ENCODE results near the gene SCUBE1. TPM values are rescaled to one million over a fixed set of nuclear protein-coding genes. Genes with fewer than 3 reads are reported as not detected.

The SCUBE1 gene
- total and polyA plus RNA-seq, 10 of the 15 experiments (the other 5 are each of a cell fraction or from before 2014, with no cell fraction given), result not detected

DNA sequence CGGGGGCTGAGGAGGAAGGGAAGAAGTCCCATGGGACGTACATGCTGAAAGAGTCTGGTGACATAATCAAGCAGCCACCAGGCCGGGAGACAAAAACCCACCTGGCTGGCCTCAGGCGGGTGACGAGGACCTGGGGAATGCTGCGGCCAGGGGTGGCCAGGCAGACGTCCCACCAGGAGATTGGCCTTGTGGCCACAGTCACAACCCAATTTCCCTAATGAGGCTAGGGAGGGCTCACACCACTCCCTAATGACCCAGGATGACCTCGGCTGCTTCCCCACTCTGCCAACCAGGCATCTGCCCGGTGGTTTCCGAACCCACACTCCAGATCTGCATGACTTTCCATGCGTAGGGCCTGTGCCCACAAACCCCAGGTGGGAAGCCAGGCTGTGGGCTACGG is 66.9 kb downstream of the SCUBE1 start:
- no peaks in the 10 kb centered on the region for H4K20me1 ChIP-seq (ENCODE audit: control insufficient read depth, insufficient read depth)
- TF ChIP-seq NFXL1 (IDR thresholded peaks at IDR 0.05; ENCODE audit: borderline replicate concordance) (no peak), NR2F1 (conservative IDR thresholded peaks at IDR 0.05) (0 out of 2 replicates have a peak, but pooled peaks have one; percentile 23)
- H3K27me3 ChIP-seq (replicated peaks in 1 of 2; ENCODE audit: control insufficient read depth in 2 of 2, insufficient read depth in 2 of 2, low read length in 1 of 2), result no peaks in the 10 kb centered on the region
- WGBS (ENCODE audit: insufficient coverage, insufficient replicate concordance, low lambda C conversion rate, missing lambda C conversion rate), result 23% methylated on average over 12 of the region's 12 CpGs
- FAIRE-seq (no peak), ATAC-seq (no peak), DNase-seq (ENCODE audit: low read depth, low spot score) (no peak)
- H3K79me2 ChIP-seq (ENCODE audit: control insufficient read depth, insufficient read depth, low read length), result no peaks in the 10 kb centered on the region
- in situ Hi-C loops (cut with MboI) (loop anchor here (5.0 kb wide), 2 partner anchors 71 to 106 kb away; no protein-coding TSS in a partner anchor), intact Hi-C loops (cut with micrococcal nuclease; ENCODE audit: unreplicated experiment) (no loop called here)
- no peak overlapping the region for H3K4me3 ChIP-seq
- POLR2A ChIA-PET, result no interaction called here
- H3K36me3 ChIP-seq (ENCODE audit: control insufficient read depth in 2 of 2, insufficient read depth in 2 of 2, low read length in 1 of 2), result no peaks in the 10 kb centered on the region
- no peak overlapping the region for H3K9ac ChIP-seq (ENCODE audit: control insufficient read depth, insufficient read depth, low read length)
- H3K4me2 ChIP-seq (ENCODE audit: control insufficient read depth, insufficient read depth), result no peak overlapping the region
- RAD21 ChIA-PET (ENCODE audit: unreplicated experiment), result no interaction called here
- CTCF ChIA-PET, result interaction anchor here (1.1 to 8.4 kb wide), 3 partner anchors 70 to 538 kb away, joined by 4 to 73 read pairs (median 72); no protein-coding TSS in a partner anchor
- no peak overlapping the region for H2AFZ ChIP-seq (ENCODE audit: control insufficient read depth, low read depth, low read length)
- no peak overlapping the region for H3K27ac ChIP-seq (ENCODE audit: control insufficient read depth, insufficient read depth)
- no peaks in the 10 kb centered on the region for H3K9me3 ChIP-seq (replicated peaks; ENCODE audit: control insufficient read depth, insufficient read depth, low read length)
- no TSS peak for BruUV-seq (replicated peaks)
- H3K4me1 ChIP-seq (ENCODE audit: control insufficient read depth, insufficient read depth, low read length), result no peaks in the 10 kb centered on the region; the same call in 1 of the 2 replicates
- SMC1A ChIA-PET (ENCODE audit: uncharacterized antibody, unreplicated experiment), result interaction anchor here (1.3 to 3.9 kb wide), 2 partner anchors 45 to 70 kb away, joined by 3 to 48 read pairs; no protein-coding TSS in a partner anchor

DNA sequence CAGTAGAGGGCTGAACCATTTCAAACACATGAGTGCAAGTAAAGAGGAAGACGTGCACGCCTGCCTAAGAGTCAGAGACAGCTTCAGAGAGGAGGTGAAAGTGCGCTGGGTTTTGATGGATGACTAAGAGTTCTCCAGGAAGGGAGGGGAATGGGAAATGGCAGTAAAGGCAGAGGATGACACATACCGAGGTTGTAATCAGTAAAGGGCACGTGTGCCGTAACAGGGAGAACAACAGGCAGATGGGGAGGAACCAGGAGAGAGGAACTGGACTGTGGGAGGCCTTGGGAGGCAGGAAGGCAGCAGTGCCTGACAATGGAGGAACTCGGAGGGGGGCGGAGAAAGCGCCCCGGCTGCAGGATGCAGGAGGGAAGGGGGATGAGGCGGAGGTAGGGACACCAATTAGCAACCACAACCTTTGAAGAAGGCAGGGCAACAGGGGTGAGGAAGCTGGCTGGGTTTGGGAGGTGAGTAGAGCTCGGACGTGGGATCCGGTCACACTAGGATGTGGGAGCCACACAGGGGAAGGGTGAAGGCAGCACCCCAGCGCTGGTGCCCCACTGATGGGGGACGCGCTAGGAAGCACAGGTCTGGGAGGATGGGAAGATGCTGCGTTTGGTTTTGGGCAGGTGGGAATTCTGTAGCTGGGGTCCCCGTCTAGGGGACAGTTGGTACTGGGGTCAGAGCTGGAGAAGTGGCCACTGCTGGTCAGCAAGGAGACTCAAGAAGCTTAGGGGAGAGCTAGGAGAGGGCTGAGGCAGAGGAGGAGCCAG is 67.4 kb downstream of the SCUBE1 start:
- no peak for ATAC-seq
- H3K4me2 ChIP-seq (ENCODE audit: control insufficient read depth, insufficient read depth), result no peak overlapping the region
- H2AFZ ChIP-seq (ENCODE audit: control insufficient read depth, low read depth, low read length), result no peak overlapping the region
- H3K4me1 ChIP-seq (ENCODE audit: control insufficient read depth, insufficient read depth, low read length), result peaks cover 2% of the 10 kb centered on the region
- H3K79me2 ChIP-seq (ENCODE audit: control insufficient read depth, insufficient read depth, low read length), result no peaks in the 10 kb centered on the region
- ChIA-PET RAD21 (ENCODE audit: unreplicated experiment) (no interaction called here), SMC1A (ENCODE audit: uncharacterized antibody, unreplicated experiment) (interaction anchor here (1.3 to 3.9 kb wide), 2 partner anchors 44 to 71 kb away, joined by 3 to 48 read pairs; no protein-coding TSS in a partner anchor), POLR2A (no interaction called here), CTCF (interaction anchor here (1.1 to 8.4 kb wide), 4 partner anchors 29 to 538 kb away, joined by 3 to 73 read pairs (median 38); no protein-coding TSS in a partner anchor)
- H3K27me3 ChIP-seq (replicated peaks in 1 of 2; ENCODE audit: control insufficient read depth in 2 of 2, insufficient read depth in 2 of 2, low read length in 1 of 2), result no peaks in the 10 kb centered on the region
- no peaks in the 10 kb centered on the region for H4K20me1 ChIP-seq (ENCODE audit: control insufficient read depth, insufficient read depth)
- 48% methylated on average over 18 of the region's 19 CpGs for WGBS (ENCODE audit: insufficient coverage, insufficient replicate concordance, low lambda C conversion rate, missing lambda C conversion rate)
- H3K27ac ChIP-seq (ENCODE audit: control insufficient read depth, insufficient read depth), result no peak overlapping the region
- H3K9ac ChIP-seq (ENCODE audit: control insufficient read depth, insufficient read depth, low read length), result no peak overlapping the region
- no peak for FAIRE-seq
- intact Hi-C loops (cut with micrococcal nuclease; ENCODE audit: unreplicated experiment), result no loop called here
- no peaks in the 10 kb centered on the region for H3K9me3 ChIP-seq (replicated peaks; ENCODE audit: control insufficient read depth, insufficient read depth, low read length)
- H3K36me3 ChIP-seq (ENCODE audit: control insufficient read depth in 2 of 2, insufficient read depth in 2 of 2, low read length in 1 of 2), result no peaks in the 10 kb centered on the region
- no peak for DNase-seq (ENCODE audit: low read depth, low spot score)
- no TSS peak for BruUV-seq (replicated peaks)
- in situ Hi-C loops (cut with MboI), result loop anchor here (5.0 kb wide), 2 partner anchors 72 to 107 kb away; no protein-coding TSS in a partner anchor
- no peak overlapping the region for H3K4me3 ChIP-seq
- TF ChIP-seq GABPA (IDR thresholded peaks at IDR 0.05; ENCODE audit: low read depth) (no peak), HDGF (IDR thresholded peaks at IDR 0.05) (no peak), EED (IDR thresholded peaks at IDR 0.05; ENCODE audit: low read depth) (no peak), RBBP5 (conservative IDR thresholded peaks at IDR 0.05) (no peak), SP1 (IDR thresholded peaks at IDR 0.05; ENCODE audit: low read depth, low read length) (no peak)
- TF ChIP-seq, protein P1, sequence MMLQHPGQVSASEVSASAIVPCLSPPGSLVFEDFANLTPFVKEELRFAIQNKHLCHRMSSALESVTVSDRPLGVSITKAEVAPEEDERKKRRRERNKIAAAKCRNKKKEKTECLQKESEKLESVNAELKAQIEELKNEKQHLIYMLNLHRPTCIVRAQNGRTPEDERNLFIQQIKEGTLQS (IDR thresholded peaks at IDR 0.05; ENCODE audit: borderline replicate concordance, extremely low read depth, low read depth, low read length), result no peak
- TF ChIP-seq, protein P2, sequence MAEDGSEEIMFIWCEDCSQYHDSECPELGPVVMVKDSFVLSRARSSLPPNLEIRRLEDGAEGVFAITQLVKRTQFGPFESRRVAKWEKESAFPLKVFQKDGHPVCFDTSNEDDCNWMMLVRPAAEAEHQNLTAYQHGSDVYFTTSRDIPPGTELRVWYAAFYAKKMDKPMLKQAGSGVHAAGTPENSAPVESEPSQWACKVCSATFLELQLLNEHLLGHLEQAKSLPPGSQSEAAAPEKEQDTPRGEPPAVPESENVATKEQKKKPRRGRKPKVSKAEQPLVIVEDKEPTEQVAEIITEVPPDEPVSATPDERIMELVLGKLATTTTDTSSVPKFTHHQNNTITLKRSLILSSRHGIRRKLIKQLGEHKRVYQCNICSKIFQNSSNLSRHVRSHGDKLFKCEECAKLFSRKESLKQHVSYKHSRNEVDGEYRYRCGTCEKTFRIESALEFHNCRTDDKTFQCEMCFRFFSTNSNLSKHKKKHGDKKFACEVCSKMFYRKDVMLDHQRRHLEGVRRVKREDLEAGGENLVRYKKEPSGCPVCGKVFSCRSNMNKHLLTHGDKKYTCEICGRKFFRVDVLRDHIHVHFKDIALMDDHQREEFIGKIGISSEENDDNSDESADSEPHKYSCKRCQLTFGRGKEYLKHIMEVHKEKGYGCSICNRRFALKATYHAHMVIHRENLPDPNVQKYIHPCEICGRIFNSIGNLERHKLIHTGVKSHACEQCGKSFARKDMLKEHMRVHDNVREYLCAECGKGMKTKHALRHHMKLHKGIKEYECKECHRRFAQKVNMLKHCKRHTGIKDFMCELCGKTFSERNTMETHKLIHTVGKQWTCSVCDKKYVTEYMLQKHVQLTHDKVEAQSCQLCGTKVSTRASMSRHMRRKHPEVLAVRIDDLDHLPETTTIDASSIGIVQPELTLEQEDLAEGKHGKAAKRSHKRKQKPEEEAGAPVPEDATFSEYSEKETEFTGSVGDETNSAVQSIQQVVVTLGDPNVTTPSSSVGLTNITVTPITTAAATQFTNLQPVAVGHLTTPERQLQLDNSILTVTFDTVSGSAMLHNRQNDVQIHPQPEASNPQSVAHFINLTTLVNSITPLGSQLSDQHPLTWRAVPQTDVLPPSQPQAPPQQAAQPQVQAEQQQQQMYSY (CRISPR knock-in tag; IDR thresholded peaks at IDR 0.05), result no peak
- TF ChIP-seq, protein P3, sequence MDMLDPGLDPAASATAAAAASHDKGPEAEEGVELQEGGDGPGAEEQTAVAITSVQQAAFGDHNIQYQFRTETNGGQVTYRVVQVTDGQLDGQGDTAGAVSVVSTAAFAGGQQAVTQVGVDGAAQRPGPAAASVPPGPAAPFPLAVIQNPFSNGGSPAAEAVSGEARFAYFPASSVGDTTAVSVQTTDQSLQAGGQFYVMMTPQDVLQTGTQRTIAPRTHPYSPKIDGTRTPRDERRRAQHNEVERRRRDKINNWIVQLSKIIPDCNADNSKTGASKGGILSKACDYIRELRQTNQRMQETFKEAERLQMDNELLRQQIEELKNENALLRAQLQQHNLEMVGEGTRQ (IDR thresholded peaks at IDR 0.05; ENCODE audit: borderline replicate concordance, low read depth, low read length), result no peak

Measured in GM12878 (cell line).